Measurements from ENCODE around the gene MSANTD4.
"Not testable (repeated sequence)": the region's sequence is repeated elsewhere in the genome, so short reads cannot be mapped to it uniquely, and the experiment has no call there.

Gene MSANTD4

GRCh38 chr11:106014620-106015019 lies 7.4 kb downstream of the MSANTD4 start:
- Histone ChIP-seq H3K4me3 (ENCODE audit: low read length) (no peak overlapping the region), H3K9ac (ENCODE audit: low read length) (no peak overlapping the region), H3K79me2 (ENCODE audit: low read length) (peaks cover 63% of the 10 kb centered on the region), H3K27me3 (ENCODE audit: low read depth, low read length) (no peaks in the 10 kb centered on the region), H3K27ac (ENCODE audit: low read length) (no peak overlapping the region), H3K4me2 (ENCODE audit: low read length) (no peak overlapping the region), H4K20me1 (ENCODE audit: insufficient read depth, low read length) (peaks cover 3% of the 10 kb centered on the region; the same call in 1 of the 2 replicates), H3K9me3 (ENCODE audit: insufficient read depth, low read length) (no peaks in the 10 kb centered on the region), H2AFZ (ENCODE audit: low read depth, low read length) (no peak overlapping the region), H3K4me1 (ENCODE audit: low read length) (peaks cover 3% of the 10 kb centered on the region; the same call in 1 of the 2 replicates), H3K36me3 (replicated peaks; ENCODE audit: low read depth, low read length) (peaks cover 9% of the 10 kb centered on the region)
- no peak for TF ChIP-seq EZH2phosphoT487 (IDR thresholded peaks at IDR 0.05; ENCODE audit: low read depth)
- no peak for TF ChIP-seq CTCF (IDR thresholded peaks at IDR 0.05; ENCODE audit: low read depth, low read length)

GRCh38 chr11:106014035-106014434 lies 8.0 kb downstream of the MSANTD4 start:
- Histone ChIP-seq H3K27ac (ENCODE audit: low read length) (no peak overlapping the region), H3K4me1 (ENCODE audit: low read length) (no peaks in the 10 kb centered on the region), H3K4me3 (ENCODE audit: low read length) (no peak overlapping the region), H3K27me3 (ENCODE audit: low read depth, low read length) (no peaks in the 10 kb centered on the region), H3K9ac (ENCODE audit: low read length) (no peak overlapping the region), H3K9me3 (ENCODE audit: insufficient read depth, low read length) (no peaks in the 10 kb centered on the region), H3K4me2 (ENCODE audit: low read length) (no peak overlapping the region), H2AFZ (ENCODE audit: low read depth, low read length) (no peak overlapping the region), H4K20me1 (ENCODE audit: insufficient read depth, low read length) (peaks cover 3% of the 10 kb centered on the region; the same call in 1 of the 2 replicates), H3K79me2 (ENCODE audit: low read length) (peaks cover 61% of the 10 kb centered on the region), H3K36me3 (replicated peaks; ENCODE audit: low read depth, low read length) (peaks cover 14% of the 10 kb centered on the region)
- no peak for TF ChIP-seq CTCF (IDR thresholded peaks at IDR 0.05; ENCODE audit: low read depth, low read length)
- no peak for TF ChIP-seq EZH2phosphoT487 (IDR thresholded peaks at IDR 0.05; ENCODE audit: low read depth)

GRCh38 chr11:106012744-106013143 lies 9.3 kb downstream of the MSANTD4 start:
- Histone ChIP-seq H3K4me2 (ENCODE audit: low read length) (no peak overlapping the region), H3K4me3 (ENCODE audit: low read length) (no peak overlapping the region), H3K36me3 (replicated peaks; ENCODE audit: low read depth, low read length) (peaks cover 21% of the 10 kb centered on the region), H4K20me1 (ENCODE audit: insufficient read depth, low read length) (no peaks in the 10 kb centered on the region), H3K9ac (ENCODE audit: low read length) (no peak overlapping the region), H3K27me3 (ENCODE audit: low read depth, low read length) (no peaks in the 10 kb centered on the region), H2AFZ (ENCODE audit: low read depth, low read length) (no peak overlapping the region), H3K27ac (ENCODE audit: low read length) (no peak overlapping the region), H3K4me1 (ENCODE audit: low read length) (no peaks in the 10 kb centered on the region), H3K9me3 (ENCODE audit: insufficient read depth, low read length) (no peaks in the 10 kb centered on the region), H3K79me2 (ENCODE audit: low read length) (peaks cover 50% of the 10 kb centered on the region)
- TF ChIP-seq EZH2phosphoT487 (IDR thresholded peaks at IDR 0.05; ENCODE audit: low read depth) (no peak), CTCF (IDR thresholded peaks at IDR 0.05; ENCODE audit: low read depth, low read length) (no peak)

- Histone ChIP-seq H4K20me1 (ENCODE audit: insufficient read depth, low read length) (no peaks in the 10 kb centered on the region), H3K9ac (ENCODE audit: low read length) (no peak overlapping the region), H3K27me3 (ENCODE audit: low read depth, low read length) (no peaks in the 10 kb centered on the region), H3K36me3 (replicated peaks; ENCODE audit: low read depth, low read length) (peaks cover 21% of the 10 kb centered on the region), H3K4me3 (ENCODE audit: low read length) (no peak overlapping the region), H3K4me1 (ENCODE audit: low read length) (no peaks in the 10 kb centered on the region), H3K4me2 (ENCODE audit: low read length) (no peak overlapping the region), H3K79me2 (ENCODE audit: low read length) (peaks cover 39% of the 10 kb centered on the region), H3K27ac (ENCODE audit: low read length) (no peak overlapping the region), H3K9me3 (ENCODE audit: insufficient read depth, low read length) (no peaks in the 10 kb centered on the region), H2AFZ (ENCODE audit: low read depth, low read length) (no peak overlapping the region)
- no peak for TF ChIP-seq EZH2phosphoT487 (IDR thresholded peaks at IDR 0.05; ENCODE audit: low read depth)
Measured at GRCh38 chr11:106011481-106011880, 10.6 kb downstream of the MSANTD4 start.

- H3K27me3 ChIP-seq (ENCODE audit: low read depth, low read length); H2AFZ ChIP-seq (ENCODE audit: low read depth, low read length); H3K79me2 ChIP-seq (ENCODE audit: low read length); H4K20me1 ChIP-seq (ENCODE audit: insufficient read depth, low read length); H3K4me3 ChIP-seq (ENCODE audit: low read length); H3K27ac ChIP-seq (ENCODE audit: low read length); H3K4me2 ChIP-seq (ENCODE audit: low read length); H3K9me3 ChIP-seq (ENCODE audit: insufficient read depth, low read length); H3K9ac ChIP-seq (ENCODE audit: low read length): not testable (repeated sequence)
- Histone ChIP-seq H3K4me1 (ENCODE audit: low read length) (peaks cover 12% of the 10 kb centered on the region), H3K36me3 (replicated peaks; ENCODE audit: low read depth, low read length) (peaks cover 23% of the 10 kb centered on the region)
Measured at GRCh38 chr11:106003094-106003493, 18.9 kb downstream of the MSANTD4 start.
